Thoracic aorta (tissue), 2 donors: ENCODE results near the gene SDK1. TPM values are rescaled to one million over a fixed set of nuclear protein-coding genes. Genes with fewer than 3 reads are reported as not detected.

Experiments used
- ATAC-seq: fragments of 150-250 bp; one replicate; pipeline ENCODE4 v1.8.0; 2017; ENCODE audit warnings: low read depth; ENCODE audit not compliant: insufficient number of reproducible peaks, low FRiP score
- DNase-seq: peaks from one replicate; pipeline ENCODE4 v3.0.0-alpha.2; 2020; ENCODE audit warnings: low spot score
- H3K27ac ChIP-seq, 2 donors: fragments of 200-600 bp; sonication (generic); 1 replicate in 1 of 2; 2 replicates in 1 of 2; pipeline ENCODE4 v1.5.1; 2016; ENCODE audit warnings: mild to moderate bottlenecking in 2 of 2, moderate library complexity in 2 of 2
- H3K27me3 ChIP-seq: fragments of 200-600 bp; sonication (generic); replicated peaks from 2 replicates; pipeline ENCODE4 v1.6.0; 2016; ENCODE audit warnings: mild to moderate bottlenecking; ENCODE audit not compliant: insufficient read depth
- H3K36me3 ChIP-seq: fragments of 200-600 bp; sonication (generic); one replicate; pipeline ENCODE4 v1.5.1; 2016
- H3K4me1 ChIP-seq, 2 donors: fragments of 200-600 bp; sonication (generic); 1 replicate in 1 of 2; 2 replicates in 1 of 2; pipeline versions ENCODE4 v1.5.1 to v1.6.0; 2016; ENCODE audit warnings: low read depth in 2 of 2, mild to moderate bottlenecking in 1 of 2; ENCODE audit not compliant: control insufficient read depth in 1 of 2
- H3K4me3 ChIP-seq: fragments of 200-600 bp; sonication (generic); 2 replicates; pipeline ENCODE4 v1.5.1; 2016; ENCODE audit warnings: mild to moderate bottlenecking
- H3K9me3 ChIP-seq: fragments of 200-600 bp; sonication (generic); 2 replicates; pipeline ENCODE4 v1.5.1; 2016
- CTCF ChIP-seq: fragments of 200-600 bp; sonication (generic); IDR thresholded peaks from one replicate; pipeline ENCODE4 v1.5.1; 2019; ENCODE audit warnings: antibody characterized with exemption
- total RNA-seq, 2 donors: library from RNA; depleted of rRNA; stranded (reverse); fragments of >200 nt; gene quantifications; one replicate each; pipeline versions ENCODE4 v1.1.0 to v1.2.3, GENCODE V29; 2016

Gene SDK1
- total RNA-seq, 2 donors from 2014 or later = 27.5 to 29.2 TPM

GRCh38 chr7:4156190-4156589, 855.1 kb downstream of the SDK1 start:
- Histone ChIP-seq H3K27ac (no peak overlapping the region), H3K27me3 (no peaks in the 10 kb centered on the region), H3K4me3 (no peak overlapping the region), H3K4me1 (no peaks in the 10 kb centered on the region), H3K36me3 (no peaks in the 10 kb centered on the region), H3K9me3 (no peaks in the 10 kb centered on the region)
- no peak for TF ChIP-seq CTCF
- DNase-seq = no peak
- no peak for ATAC-seq

GRCh38 chr7:4157651-4158050, 856.6 kb downstream of the SDK1 start:
- Histone ChIP-seq H3K36me3 (peaks cover 4% of the 10 kb centered on the region), H3K4me3 (no peak overlapping the region), H3K9me3 (no peaks in the 10 kb centered on the region), H3K4me1 (peaks cover 0 to 2% of the 10 kb centered on the region in 2 donors), H3K27ac (no peak overlapping the region), H3K27me3 (no peaks in the 10 kb centered on the region)
- no peak for TF ChIP-seq CTCF
- ATAC-seq = no peak
- DNase-seq = no peak

- TF ChIP-seq CTCF = no peak
- Histone ChIP-seq H3K4me3 (no peak overlapping the region), H3K4me1 (peaks cover 0 to 6% of the 10 kb centered on the region in 2 donors), H3K9me3 (no peaks in the 10 kb centered on the region), H3K36me3 (peaks cover 4% of the 10 kb centered on the region), H3K27ac (no peak overlapping the region), H3K27me3 (no peaks in the 10 kb centered on the region)
- no peak for DNase-seq
- no peak for ATAC-seq
These were observed 857.5 kb downstream of the SDK1 start for GRCh38 chr7:4158441-4159153.

- Histone ChIP-seq H3K9me3 (no peaks in the 10 kb centered on the region), H3K36me3 (peaks cover 4% of the 10 kb centered on the region), H3K4me1 (peaks cover 0 to 6% of the 10 kb centered on the region in 2 donors), H3K27ac (no peak overlapping the region), H3K4me3 (no peak overlapping the region), H3K27me3 (no peaks in the 10 kb centered on the region)
- no peak for TF ChIP-seq CTCF
- no peak for ATAC-seq
- no peak for DNase-seq
These were observed 858.1 kb downstream of the SDK1 start for GRCh38 chr7:4159154-4159501.

GRCh38 chr7:4159761-4160554, 858.9 kb downstream of the SDK1 start:
- Histone ChIP-seq H3K9me3 (no peaks in the 10 kb centered on the region), H3K27ac (no peak overlapping the region), H3K36me3 (peaks cover 4% of the 10 kb centered on the region), H3K4me3 (no peak overlapping the region), H3K4me1 (peaks cover 0 to 6% of the 10 kb centered on the region in 2 donors), H3K27me3 (no peaks in the 10 kb centered on the region)
- TF ChIP-seq CTCF = no peak
- ATAC-seq (no peak), DNase-seq (no peak)
